ENCODE measurements around the gene DIP2B. TPM values are rescaled to one million over a fixed set of nuclear protein-coding genes. Genes with fewer than 3 reads are reported as not detected.
"Not testable (repeated sequence)": the region's sequence is repeated elsewhere in the genome, so short reads cannot be mapped to it uniquely, and the experiment has no call there.

Gene DIP2B
- total and polyA plus RNA-seq, 2 donors from 2014 or later, result 4.6 to 23.3 TPM

DNA sequence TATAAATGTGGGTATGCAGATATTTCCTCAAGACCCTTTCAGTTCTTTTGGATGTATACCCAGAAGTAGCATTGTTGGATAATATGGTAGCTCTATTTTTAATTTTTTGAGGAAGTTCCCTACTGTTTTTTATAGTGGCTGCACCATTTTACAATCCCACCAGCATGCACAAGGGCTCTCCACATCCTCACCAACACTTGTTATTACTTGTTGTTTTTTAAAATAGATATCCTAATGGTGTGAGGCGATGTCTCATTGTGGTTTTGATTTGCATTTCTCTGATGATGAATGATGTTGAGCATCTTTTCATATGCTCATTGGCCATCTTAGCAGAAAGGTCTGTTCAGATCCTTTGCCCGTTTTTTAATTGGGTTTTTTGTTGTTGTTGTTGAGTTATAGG, 47.1 kb downstream of the DIP2B start:
- no peaks in the 10 kb centered on the region for H3K36me3 ChIP-seq (ENCODE audit: control insufficient read depth in 2 of 3, insufficient read depth in 3 of 3, low read length in 3 of 3)
- peaks cover 0 to 2% (median 0%) of the 10 kb centered on the region in 3 donors for H3K4me1 ChIP-seq (ENCODE audit: control insufficient read depth in 2 of 3, insufficient read depth in 2 of 3, low read depth in 1 of 3, low read length in 3 of 3)
- H3K9ac ChIP-seq (ENCODE audit: low read length in 3 of 3), result no peak overlapping the region
- FAIRE-seq, result no peak
- DNase-seq, result no peak
- intact Hi-C loops (cut with DNase I), result no loop called here
- no peaks in the 10 kb centered on the region for H3K9me3 ChIP-seq (ENCODE audit: control insufficient read depth in 2 of 3, insufficient read depth in 1 of 3, low read length in 3 of 3)
- no peaks in the 10 kb centered on the region for H3K27me3 ChIP-seq (ENCODE audit: control insufficient read depth, insufficient read depth, low read length)
- H3K4me3 ChIP-seq (ENCODE audit: low read length in 3 of 3), result no peak overlapping the region
- H3K27ac ChIP-seq (ENCODE audit: low read depth in 2 of 2, low read length in 2 of 2), result no peak overlapping the region
- no peak for TF ChIP-seq CTCF (IDR thresholded peaks at IDR 0.05; ENCODE audit: borderline replicate concordance, extremely low read depth, insufficient read depth)

- Histone ChIP-seq H3K27me3 (ENCODE audit: control insufficient read depth, insufficient read depth, low read length) (no peaks in the 10 kb centered on the region), H3K9ac (ENCODE audit: low read length in 3 of 3) (no peak overlapping the region), H3K4me1 (ENCODE audit: control insufficient read depth in 2 of 3, insufficient read depth in 2 of 3, low read depth in 1 of 3, low read length in 3 of 3) (peaks cover 0 to 2% (median 0%) of the 10 kb centered on the region in 3 donors), H3K9me3 (ENCODE audit: control insufficient read depth in 2 of 3, insufficient read depth in 1 of 3, low read length in 3 of 3) (no peaks in the 10 kb centered on the region), H3K27ac (ENCODE audit: low read depth in 2 of 2, low read length in 2 of 2) (no peak overlapping the region), H3K4me3 (ENCODE audit: low read length in 3 of 3) (no peak overlapping the region), H3K36me3 (ENCODE audit: control insufficient read depth in 2 of 3, insufficient read depth in 3 of 3, low read length in 3 of 3) (no peaks in the 10 kb centered on the region)
- no peak for DNase-seq
- intact Hi-C loops (cut with DNase I), result no loop called here
- no peak for TF ChIP-seq CTCF (IDR thresholded peaks at IDR 0.05; ENCODE audit: borderline replicate concordance, extremely low read depth, insufficient read depth)
- no peak for FAIRE-seq
Observed at GRCh38 chr12:50554651-50555050, 49.9 kb downstream of the DIP2B start.

DNA sequence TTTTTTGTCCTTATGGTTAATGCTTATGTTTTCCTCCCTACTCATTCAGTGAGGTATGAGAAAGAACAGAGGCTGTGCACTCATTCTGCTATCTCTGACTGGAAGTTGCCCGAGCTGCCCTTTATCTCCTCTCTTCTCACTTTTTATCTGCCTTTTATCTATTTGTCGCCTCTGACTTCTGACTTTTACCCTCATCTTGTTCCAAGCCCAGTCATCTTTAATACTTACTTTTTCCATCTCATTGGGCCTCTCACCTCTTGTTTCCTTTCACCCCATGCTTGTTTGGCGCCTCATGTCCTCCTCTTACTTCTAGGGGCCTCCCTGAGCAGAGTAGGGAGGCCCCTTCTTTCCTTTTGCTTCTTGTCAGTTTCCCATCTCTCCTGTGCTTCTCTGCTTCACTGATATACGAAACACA, 50.7 kb downstream of the DIP2B start:
- intact Hi-C loops (cut with DNase I), result no loop called here
- DNase-seq (no peak), FAIRE-seq (no peak)
- no peak overlapping the region for H3K4me3 ChIP-seq (ENCODE audit: low read length in 3 of 3)
- H3K27me3 ChIP-seq (ENCODE audit: control insufficient read depth, insufficient read depth, low read length), result no peaks in the 10 kb centered on the region
- H3K9ac ChIP-seq (ENCODE audit: low read length in 3 of 3), result no peak overlapping the region
- peaks cover 0 to 2% (median 0%) of the 10 kb centered on the region in 3 donors for H3K4me1 ChIP-seq (ENCODE audit: control insufficient read depth in 2 of 3, insufficient read depth in 2 of 3, low read depth in 1 of 3, low read length in 3 of 3)
- TF ChIP-seq CTCF (IDR thresholded peaks at IDR 0.05; ENCODE audit: borderline replicate concordance, extremely low read depth, insufficient read depth), result no peak
- H3K27ac ChIP-seq (ENCODE audit: low read depth in 2 of 2, low read length in 2 of 2), result no peak overlapping the region
- no peaks in the 10 kb centered on the region for H3K36me3 ChIP-seq (ENCODE audit: control insufficient read depth in 2 of 3, insufficient read depth in 3 of 3, low read length in 3 of 3)
- H3K9me3 ChIP-seq (ENCODE audit: control insufficient read depth in 2 of 3, insufficient read depth in 1 of 3, low read length in 3 of 3), result no peaks in the 10 kb centered on the region

- Histone ChIP-seq H3K4me3 (ENCODE audit: low read length in 3 of 3) (no peak overlapping the region), H3K4me1 (ENCODE audit: control insufficient read depth in 2 of 3, insufficient read depth in 2 of 3, low read depth in 1 of 3, low read length in 3 of 3) (peaks cover 0 to 2% (median 0%) of the 10 kb centered on the region in 3 donors), H3K27ac (ENCODE audit: low read depth in 2 of 2, low read length in 2 of 2) (no peak overlapping the region), H3K9me3 (ENCODE audit: control insufficient read depth in 2 of 3, insufficient read depth in 1 of 3, low read length in 3 of 3) (no peaks in the 10 kb centered on the region), H3K36me3 (ENCODE audit: control insufficient read depth in 2 of 3, insufficient read depth in 3 of 3, low read length in 3 of 3) (no peaks in the 10 kb centered on the region), H3K9ac (ENCODE audit: low read length in 3 of 3) (no peak overlapping the region), H3K27me3 (ENCODE audit: control insufficient read depth, insufficient read depth, low read length) (no peaks in the 10 kb centered on the region)
- intact Hi-C loops (cut with DNase I), result no loop called here
- no peak for DNase-seq
- FAIRE-seq, result no peak
- no peak for TF ChIP-seq CTCF (IDR thresholded peaks at IDR 0.05; ENCODE audit: borderline replicate concordance, extremely low read depth, insufficient read depth)
Observed at GRCh38 chr12:50556273-50556672, 51.5 kb downstream of the DIP2B start.

- FAIRE-seq; H3K9me3 ChIP-seq (ENCODE audit: control insufficient read depth in 2 of 3, insufficient read depth in 1 of 3, low read length in 3 of 3); DNase-seq; H3K4me3 ChIP-seq (ENCODE audit: low read length in 3 of 3); intact Hi-C loops (cut with DNase I); H3K27ac ChIP-seq (ENCODE audit: low read depth in 2 of 2, low read length in 2 of 2); H3K9ac ChIP-seq (ENCODE audit: low read length in 3 of 3); H3K27me3 ChIP-seq (ENCODE audit: control insufficient read depth, insufficient read depth, low read length); H3K4me1 ChIP-seq (ENCODE audit: control insufficient read depth in 2 of 3, insufficient read depth in 2 of 3, low read depth in 1 of 3, low read length in 3 of 3); H3K36me3 ChIP-seq (ENCODE audit: control insufficient read depth in 2 of 3, insufficient read depth in 3 of 3, low read length in 3 of 3): not testable (repeated sequence)
Observed at GRCh38 chr12:50556796-50557195, 52.0 kb downstream of the DIP2B start.
